Lung (tissue), 12 donors: ENCODE results near the gene CPT1C. TPM values are rescaled to one million over a fixed set of nuclear protein-coding genes. Genes with fewer than 3 reads are reported as not detected.

Source experiments
- ATAC-seq: fragments of 200-7000 bp; cut with Tn5 transposase; one replicate; pipeline ENCODE4 v1.9.1; 2020; ENCODE audit warnings: moderate number of reproducible peaks; ENCODE audit not compliant: insufficient read depth, low FRiP score
- DNase-seq, 3 donors: peaks; one replicate each; pipeline ENCODE4 v3.0.0-alpha.2; 2013 to 2017
- H3K27ac ChIP-seq, 2 donors: one replicate each; pipeline ENCODE4 v1.5.1; 2013; ENCODE audit warnings: mild to moderate bottlenecking in 2 of 2, moderate library complexity in 2 of 2, control low read depth in 1 of 2, inconsistent platforms in 1 of 2, low read depth in 1 of 2, low read length in 1 of 2
- H3K27me3 ChIP-seq, 3 donors: one replicate each; pipeline ENCODE4 v1.5.1; 2013; ENCODE audit warnings: low read length in 2 of 3; ENCODE audit not compliant: control insufficient read depth in 3 of 3, insufficient read depth in 3 of 3
- H3K36me3 ChIP-seq, 4 donors: one replicate each; pipeline ENCODE4 v1.5.1; 2013; ENCODE audit warnings: low read length in 4 of 4, mild to moderate bottlenecking in 1 of 4, moderate library complexity in 1 of 4; ENCODE audit not compliant: control insufficient read depth in 4 of 4, insufficient read depth in 4 of 4
- H3K4me1 ChIP-seq, 5 donors: one replicate each; pipeline ENCODE4 v1.5.1; 2013; ENCODE audit warnings: low read length in 5 of 5, mild to moderate bottlenecking in 2 of 5, moderate library complexity in 1 of 5; ENCODE audit not compliant: control insufficient read depth in 5 of 5, insufficient read depth in 5 of 5
- H3K4me3 ChIP-seq: one replicate; pipeline ENCODE4 v1.5.1; 2013; ENCODE audit warnings: mild to moderate bottlenecking, control low read depth, moderate library complexity
- H3K9ac ChIP-seq, 2 donors: one replicate each; pipeline ENCODE4 v1.5.1; 2013; ENCODE audit warnings: low read length in 2 of 2, control low read depth in 1 of 2; ENCODE audit not compliant: insufficient read depth in 1 of 2
- H3K9me3 ChIP-seq, 4 donors: one replicate each; pipeline ENCODE4 v1.5.1; 2013; ENCODE audit warnings: low read length in 3 of 4, mild to moderate bottlenecking in 1 of 4, moderate library complexity in 1 of 4; ENCODE audit not compliant: control insufficient read depth in 4 of 4, insufficient read depth in 3 of 4
- WGBS, 2 donors: extraction: QIAGEN DNeasy Blood & Tissue Kit; methylation state at CpG; one replicate each; pipeline ENCODE4 v1.1.7; 2013; 5-methylcytosine and 5-hydroxymethylcytosine counted together
- polyA plus RNA-seq, 2 donors: library from polyadenylated mRNA; stranded (reverse); fragments of 200-250 nt; gene quantifications; one replicate each; pipeline ENCODE4 v1.2.1, GENCODE V29; 2013
- total RNA-seq, 2 donors: library from RNA; depleted of rRNA in 1 of 2; stranded (reverse); fragments of >200 nt in 1 of 2; gene quantifications; one replicate each; pipeline ENCODE4 v1.2.1, GENCODE V29; 2014 to 2021
- TF ChIP-seq, protein P1 (sequence below): IDR thresholded peaks from 2 replicates; pipeline ENCODE4 v1.5.1; 2012; ENCODE audit warnings: mild to moderate bottlenecking; ENCODE audit errors: control extremely low read depth, extremely low read depth
- donor health status: control.
- donor health status: control.
- donor health status: Bipolar disorder and iron deficiency.
- donor health status: healthy.
- donor health status: DM: yes; HTN: yes; CAD: no.

CPT1C gene
- total and polyA plus RNA-seq, 4 donors: 2.7 to 5.9 (median 3.5) TPM

DNA sequence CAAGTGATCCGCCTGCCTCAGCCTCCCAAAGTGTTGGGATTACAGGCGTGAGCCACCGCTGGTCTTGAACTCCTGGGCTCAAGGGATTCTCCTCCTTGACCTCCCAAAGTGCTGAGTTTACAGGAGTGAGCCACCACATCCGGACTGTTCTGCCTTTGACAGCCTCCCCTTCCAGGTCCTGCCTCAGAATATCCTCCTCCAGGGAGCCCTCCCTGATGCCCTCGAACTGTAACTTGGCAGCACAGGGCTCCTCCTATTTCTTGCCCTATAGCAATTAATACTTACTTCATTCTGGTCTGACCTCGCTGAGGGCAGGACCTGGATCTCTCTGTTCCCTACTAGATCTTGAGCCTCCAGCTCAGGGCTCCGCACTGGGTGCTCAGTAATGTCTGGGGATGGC lies 5.9 kb downstream of the CPT1C start:
- Histone ChIP-seq H3K4me1 (no peaks in the 10 kb centered on the region), H3K9me3 (no peaks in the 10 kb centered on the region), H3K36me3 (peaks cover 0 to 3% (median 0%) of the 10 kb centered on the region in 4 donors), H3K27ac (no peak overlapping the region), H3K27me3 (no peaks in the 10 kb centered on the region), H3K9ac (no peak overlapping the region), H3K4me3 (no peak overlapping the region)
- TF ChIP-seq, protein P1, sequence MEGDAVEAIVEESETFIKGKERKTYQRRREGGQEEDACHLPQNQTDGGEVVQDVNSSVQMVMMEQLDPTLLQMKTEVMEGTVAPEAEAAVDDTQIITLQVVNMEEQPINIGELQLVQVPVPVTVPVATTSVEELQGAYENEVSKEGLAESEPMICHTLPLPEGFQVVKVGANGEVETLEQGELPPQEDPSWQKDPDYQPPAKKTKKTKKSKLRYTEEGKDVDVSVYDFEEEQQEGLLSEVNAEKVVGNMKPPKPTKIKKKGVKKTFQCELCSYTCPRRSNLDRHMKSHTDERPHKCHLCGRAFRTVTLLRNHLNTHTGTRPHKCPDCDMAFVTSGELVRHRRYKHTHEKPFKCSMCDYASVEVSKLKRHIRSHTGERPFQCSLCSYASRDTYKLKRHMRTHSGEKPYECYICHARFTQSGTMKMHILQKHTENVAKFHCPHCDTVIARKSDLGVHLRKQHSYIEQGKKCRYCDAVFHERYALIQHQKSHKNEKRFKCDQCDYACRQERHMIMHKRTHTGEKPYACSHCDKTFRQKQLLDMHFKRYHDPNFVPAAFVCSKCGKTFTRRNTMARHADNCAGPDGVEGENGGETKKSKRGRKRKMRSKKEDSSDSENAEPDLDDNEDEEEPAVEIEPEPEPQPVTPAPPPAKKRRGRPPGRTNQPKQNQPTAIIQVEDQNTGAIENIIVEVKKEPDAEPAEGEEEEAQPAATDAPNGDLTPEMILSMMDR: no peak
- 87 to 96% methylated on average over 7 of the region's 7 CpGs for WGBS, 2 donors
- DNase-seq (no peak), ATAC-seq (no peak)

DNA sequence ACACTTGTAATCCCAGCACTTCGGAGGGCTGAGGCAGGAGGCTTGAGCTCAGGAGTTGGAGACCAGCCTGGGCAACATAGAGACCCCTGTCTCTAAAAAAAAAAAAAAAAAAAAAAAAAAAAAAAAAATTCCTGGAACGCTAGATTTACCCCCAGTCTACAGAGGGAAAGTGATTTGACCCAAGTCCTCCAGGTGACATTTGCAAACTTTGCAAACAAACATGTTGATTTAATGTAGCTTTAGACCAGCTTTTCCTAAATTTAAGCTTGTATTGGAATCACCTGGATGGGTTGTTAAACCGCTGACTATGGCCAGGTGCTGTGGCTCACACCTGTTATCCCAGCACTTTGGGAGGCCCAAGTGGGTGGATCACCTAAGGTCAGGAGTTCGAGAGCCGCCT lies 8.4 kb downstream of the CPT1C start:
- H3K9ac ChIP-seq: no peak overlapping the region
- ATAC-seq (no peak), DNase-seq (no peak)
- TF ChIP-seq, protein P1: no peak
- no peaks in the 10 kb centered on the region for H3K4me1 ChIP-seq
- 87 to 91% methylated on average over 5 of the region's 5 CpGs for WGBS, 2 donors
- no peaks in the 10 kb centered on the region for H3K27me3 ChIP-seq
- H3K36me3 ChIP-seq: peaks cover 0 to 3% (median 0%) of the 10 kb centered on the region in 4 donors
- H3K27ac ChIP-seq: no peak overlapping the region
- H3K4me3 ChIP-seq: no peak overlapping the region
- no peaks in the 10 kb centered on the region for H3K9me3 ChIP-seq

DNA sequence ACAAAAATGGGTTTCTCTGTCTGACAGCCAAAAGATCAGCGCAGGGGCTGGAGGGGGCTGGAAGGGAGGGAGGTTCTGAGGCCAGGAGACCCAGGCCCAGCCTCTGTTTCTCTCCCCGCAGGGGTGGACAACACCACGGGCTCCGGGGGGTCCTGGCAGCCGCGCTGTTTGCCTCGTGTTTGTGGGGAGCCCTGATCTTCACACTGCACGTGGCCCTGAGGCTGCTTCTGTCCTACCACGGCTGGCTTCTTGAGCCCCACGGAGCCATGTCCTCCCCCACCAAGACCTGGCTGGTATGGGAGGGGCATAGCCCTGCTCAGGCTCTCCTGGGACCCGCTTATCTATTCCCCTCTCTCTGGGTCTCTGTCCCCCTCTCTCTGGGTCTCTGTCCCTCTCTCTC lies 9.6 kb downstream of the CPT1C start:
- DNase-seq (no peak), ATAC-seq (no peak)
- 68 to 84% methylated on average over 10 to 11 of the region's 11 CpGs for WGBS, 2 donors
- Histone ChIP-seq H3K4me3 (no peak overlapping the region), H3K4me1 (no peaks in the 10 kb centered on the region), H3K9ac (no peak overlapping the region), H3K27me3 (no peaks in the 10 kb centered on the region), H3K9me3 (no peaks in the 10 kb centered on the region), H3K36me3 (peaks cover 0 to 5% (median 2%) of the 10 kb centered on the region in 4 donors), H3K27ac (no peak overlapping the region)
- TF ChIP-seq, protein P1: no peak

DNA sequence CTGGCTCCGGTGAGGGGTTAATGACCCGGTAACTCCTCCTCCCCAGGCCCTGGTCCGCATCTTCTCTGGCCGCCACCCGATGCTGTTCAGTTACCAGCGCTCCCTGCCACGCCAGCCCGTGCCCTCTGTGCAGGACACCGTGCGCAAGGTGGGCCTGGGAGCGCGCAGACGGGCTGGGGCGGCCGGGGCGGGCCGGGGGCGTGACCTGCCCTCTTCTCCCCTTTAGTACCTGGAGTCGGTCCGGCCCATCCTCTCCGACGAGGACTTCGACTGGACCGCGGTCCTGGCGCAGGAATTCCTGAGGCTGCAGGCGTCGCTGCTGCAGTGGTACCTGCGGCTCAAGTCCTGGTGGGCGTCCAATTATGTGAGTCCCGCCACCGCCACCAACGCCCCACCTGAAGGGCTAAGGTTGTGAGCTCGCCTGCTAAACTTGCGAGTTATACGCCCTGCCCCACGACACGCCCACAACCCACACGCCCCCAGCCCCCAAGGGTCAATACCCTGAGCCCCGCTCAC lies 10.4 kb downstream of the CPT1C start:
- peak in 1 of 3 donors; percentile 12 for DNase-seq
- H3K27ac ChIP-seq: no peak overlapping the region

More for the DNA sequence above, 10.4 kb downstream of the CPT1C start:
- H3K4me3 ChIP-seq: no peak overlapping the region
- 58 to 69% methylated on average over 37 to 40 of the region's 40 CpGs for WGBS, 2 donors
- TF ChIP-seq, protein P1: no peak
- peaks cover 0 to 5% (median 2%) of the 10 kb centered on the region in 4 donors for H3K36me3 ChIP-seq
- no peak for ATAC-seq
- H3K4me1 ChIP-seq: no peaks in the 10 kb centered on the region
- H3K9ac ChIP-seq: no peak overlapping the region
- no peaks in the 10 kb centered on the region for H3K9me3 ChIP-seq
- H3K27me3 ChIP-seq: no peaks in the 10 kb centered on the region
